Liver (tissue), 9 donors: ENCODE measurements around the gene ELL. TPM values are rescaled to one million over a fixed set of nuclear protein-coding genes. Genes with fewer than 3 reads are reported as not detected.

Experiments used
- DNase-seq: peaks from one replicate; pipeline ENCODE4 v3.0.0-alpha.2; 2017; ENCODE audit warnings: low spot score
- H3K27ac ChIP-seq, 2 donors: one replicate each; pipeline ENCODE4 v1.7.0; 2013; ENCODE audit warnings: inconsistent platforms in 2 of 2, low read length in 2 of 2, control low read depth in 1 of 2, low read depth in 1 of 2, mild to moderate bottlenecking in 1 of 2
- H3K27me3 ChIP-seq, 4 donors: one replicate each; pipeline versions ENCODE4 v1.6.1 to v1.7.0; 2013; ENCODE audit warnings: low read length in 3 of 4, inconsistent platforms in 1 of 4, mild to moderate bottlenecking in 1 of 4, moderate library complexity in 1 of 4; ENCODE audit not compliant: control insufficient read depth in 4 of 4, insufficient read depth in 4 of 4
- H3K36me3 ChIP-seq, 4 donors: one replicate each; pipeline versions ENCODE4 v1.6.1 to v1.7.0; 2013; ENCODE audit warnings: low read length in 3 of 4, mild to moderate bottlenecking in 3 of 4, low read depth in 1 of 4, moderate library complexity in 1 of 4; ENCODE audit not compliant: control insufficient read depth in 4 of 4, insufficient read depth in 3 of 4
- H3K4me1 ChIP-seq, 4 donors: one replicate each; pipeline versions ENCODE4 v1.6.1 to v1.7.0; 2013; ENCODE audit warnings: low read length in 3 of 4, mild to moderate bottlenecking in 3 of 4, moderate library complexity in 1 of 4; ENCODE audit not compliant: control insufficient read depth in 4 of 4, insufficient read depth in 4 of 4
- H3K4me3 ChIP-seq, 3 donors: one replicate each; pipeline versions ENCODE4 v1.6.1 to v1.7.0; 2013; ENCODE audit warnings: low read length in 3 of 3, control low read depth in 1 of 3, low read depth in 1 of 3, mild to moderate bottlenecking in 1 of 3
- H3K9ac ChIP-seq, 2 donors: one replicate each; pipeline ENCODE4 v1.7.0; 2013; ENCODE audit warnings: low read length in 2 of 2, mild to moderate bottlenecking in 2 of 2, moderate library complexity in 2 of 2, control low read depth in 1 of 2, low read depth in 1 of 2
- H3K9me3 ChIP-seq, 4 donors: one replicate each; pipeline versions ENCODE4 v1.6.1 to v1.7.0; 2013; ENCODE audit warnings: low read length in 3 of 4; ENCODE audit not compliant: control insufficient read depth in 4 of 4
- CTCF ChIP-seq: fragments of 150-350 bp; IDR thresholded peaks from 2 replicates; pipeline ENCODE4 v1.5.1; 2017; ENCODE audit warnings: improper control_type of control experiment, low read depth, low read length; ENCODE audit not compliant: missing input control
- FOXA1 ChIP-seq: IDR thresholded peaks from 2 replicates; pipeline ENCODE4 v1.6.1; 2016; ENCODE audit warnings: antibody characterized with exemption
- FOXA2 ChIP-seq: IDR thresholded peaks from 2 replicates; pipeline ENCODE4 v1.6.1; 2016; ENCODE audit warnings: antibody characterized with exemption
- HNF4A ChIP-seq, 2 donors: conservative IDR thresholded peaks; 2 replicates each; pipeline ENCODE4 v1.6.1; 2016; ENCODE audit warnings: antibody characterized with exemption in 2 of 2, mild to moderate bottlenecking in 2 of 2
- HNF4G ChIP-seq: IDR thresholded peaks from 2 replicates; pipeline ENCODE4 v1.6.1; 2016; ENCODE audit warnings: antibody characterized with exemption
- JUND ChIP-seq, 2 donors: IDR thresholded peaks; 2 replicates each; pipeline ENCODE4 v1.6.1; 2016; ENCODE audit warnings: antibody characterized with exemption in 2 of 2
- MAX ChIP-seq: IDR thresholded peaks from 2 replicates; pipeline ENCODE4 v1.6.1; 2016; ENCODE audit warnings: antibody characterized with exemption
- RAD21 ChIP-seq, 2 donors: IDR thresholded peaks; 2 replicates each; pipeline ENCODE4 v1.6.1; 2016; ENCODE audit warnings: antibody characterized with exemption in 2 of 2, mild to moderate bottlenecking in 2 of 2
- REST ChIP-seq: IDR thresholded peaks from 2 replicates; pipeline ENCODE4 v1.6.1; 2016; ENCODE audit warnings: antibody characterized with exemption, mild to moderate bottlenecking
- RXRA ChIP-seq, 2 donors: IDR thresholded peaks; 2 replicates each; pipeline ENCODE4 v1.6.1; 2017 to 2018; ENCODE audit warnings: antibody characterized with exemption in 2 of 2, mild to moderate bottlenecking in 1 of 2
- TAF1 ChIP-seq: conservative IDR thresholded peaks from 2 replicates; pipeline ENCODE4 v1.6.1; 2016; ENCODE audit warnings: antibody characterized with exemption, mild to moderate bottlenecking
- YY1 ChIP-seq: IDR thresholded peaks from 2 replicates; pipeline ENCODE4 v1.6.1; 2016; ENCODE audit warnings: antibody characterized with exemption, mild to moderate bottlenecking
- ZBTB33 ChIP-seq: IDR thresholded peaks from 2 replicates; pipeline ENCODE4 v1.6.1; 2016; ENCODE audit warnings: antibody characterized with exemption
- WGBS: extraction: QIAGEN DNeasy Blood & Tissue Kit; methylation state at CpG from one replicate; pipeline ENCODE4 v1.1.7; 2013; 5-methylcytosine and 5-hydroxymethylcytosine counted together
- polyA plus RNA-seq, 2 donors: library from polyadenylated mRNA; stranded (reverse) in 1 of 2; unstranded in 1 of 2; fragments of 200-250 nt in 1 of 2; fragments of >200 nt in 1 of 2; fragmentation: Nextera tagmentation in 1 of 2; extraction: Ambion mirVana in 1 of 2; gene quantifications; one replicate each; pipeline versions ENCODE4 v1.2.1 to v1.2.3, GENCODE V29; 2013 to 2015
- total RNA-seq, 2 donors: library from RNA; depleted of rRNA; stranded (reverse); fragments of >200 nt; gene quantifications; one replicate each; pipeline ENCODE4 v1.2.3, GENCODE V29; 2014
- donor health status: healthy.
- donor health status: healthy.
- donor health status: healthy.
- donor health status: healthy.
- donor health status: healthy.

The ELL gene
- total and polyA plus RNA-seq, 4 donors: 4.5 to 10.5 (median 6.6) TPM

- WGBS: 48% methylated on average over 9 of the region's 9 CpGs
Measured at GRCh38 chr19:18501832-18502231, 20.0 kb downstream of the ELL start.

GRCh38 chr19:18501351-18501750, 20.5 kb downstream of the ELL start:
- Histone ChIP-seq H3K27me3 (no peaks in the 10 kb centered on the region), H3K9me3 (no peaks in the 10 kb centered on the region), H3K36me3 (no peaks in the 10 kb centered on the region), H3K27ac (peak overlapping the region; percentile 77 to 81), H3K4me3 (no peak overlapping the region), H3K4me1 (peaks cover 54 to 82% (median 81%) of the 10 kb centered on the region in 4 donors), H3K9ac (peak overlapping the region in 1 of 2 donors; percentile 1)
- WGBS: 94% methylated on average over 13 of the region's 13 CpGs
- TF ChIP-seq FOXA1 (no peak), RAD21 (IDR thresholded peaks at IDR 0.05) (no peak), HNF4A (conservative IDR thresholded peaks at IDR 0.05) (no peak), HNF4G (no peak), ZBTB33 (no peak), CTCF (no peak), MAX (no peak), YY1 (no peak), FOXA2 (no peak), REST (no peak), RXRA (IDR thresholded peaks at IDR 0.05) (no peak), JUND (IDR thresholded peaks at IDR 0.05) (no peak), TAF1 (no peak)
- no peak for DNase-seq

More at GRCh38 chr19:18501832-18502231, 20.0 kb downstream of the ELL start:
- H3K4me1 ChIP-seq: peaks cover 54 to 82% (median 81%) of the 10 kb centered on the region in 4 donors
- peak overlapping the region; percentile 77 to 81 for H3K27ac ChIP-seq
- TF ChIP-seq ZBTB33: no peak
- TF ChIP-seq RXRA (IDR thresholded peaks at IDR 0.05): peak in 1 of 2 donors; percentile 21
- H3K36me3 ChIP-seq: no peaks in the 10 kb centered on the region
- no peaks in the 10 kb centered on the region for H3K27me3 ChIP-seq
- H3K9ac ChIP-seq: peak overlapping the region in 1 of 2 donors; percentile 1
- H3K4me3 ChIP-seq: no peak overlapping the region
- H3K9me3 ChIP-seq: no peaks in the 10 kb centered on the region
- DNase-seq: no peak
